Activated T-helper 2 cell treated with anti-CD3 and anti-CD28 coated beads, Interferon-gamma antibody, Interleukin-2, Interleukin-4, amounts not matched to agents 10 μg/mL and 5 μg/mL and 100 μg/mL, durations not matched to agents 14 hours and 24 hours and 36 hours (primary cell): Measurements from ENCODE around the gene F5. TPM values are rescaled to one million over a fixed set of nuclear protein-coding genes. Genes with fewer than 3 reads are reported as not detected.
A peak's percentile ranks its signal among the peaks of the same experiment; 100 is the strongest.
"Not testable (repeated sequence)": the region's sequence is repeated elsewhere in the genome, so short reads cannot be mapped to it uniquely, and the experiment has no call there.

Experiments
- DNase-seq: peaks from one replicate; pipeline ENCODE4 v3.0.0; 2021; ENCODE audit warnings: low spot score
- H3K27ac Mint-ChIP-seq: one replicate; pipeline ENCODE4 v1.8.0; 2021; ENCODE audit warnings: mixed read lengths
- H3K27me3 Mint-ChIP-seq: one replicate; pipeline ENCODE4 v1.8.0; 2021; ENCODE audit warnings: low read depth, mixed read lengths
- H3K36me3 Mint-ChIP-seq: one replicate; pipeline ENCODE4 v1.8.0; 2021; ENCODE audit warnings: low read depth, mixed read lengths
- H3K4me1 Mint-ChIP-seq: one replicate; pipeline ENCODE4 v1.8.0; 2021; ENCODE audit warnings: low read depth, mixed read lengths
- H3K4me3 Mint-ChIP-seq: one replicate; pipeline ENCODE4 v1.8.0; 2021; ENCODE audit warnings: low read depth, mild to moderate bottlenecking, moderate library complexity, mixed read lengths
- H3K9me3 Mint-ChIP-seq: one replicate; pipeline ENCODE4 v1.8.0; 2021; ENCODE audit warnings: mixed read lengths
- intact Hi-C: fragments of 100-400 bp; cut with micrococcal nuclease; formaldehyde crosslinking; loops from one replicate; pipeline ENCODE4 v1.15.1; 2023
- total RNA-seq: library from RNA; stranded (reverse); gene quantifications from 2 replicates; pipeline ENCODE4 v1.2.3, GENCODE V29; 2022

The F5 gene
- total RNA-seq, 1 donor from 2014 or later = 26.0 TPM

GRCh38 chr1:169509354-169509753, 76.9 kb downstream of the F5 start:
- intact Hi-C loops = no loop called here

GRCh38 chr1:169508432-169509338, 77.6 kb downstream of the F5 start:
- intact Hi-C loops = no loop called here

More at GRCh38 chr1:169509354-169509753, 76.9 kb downstream of the F5 start:
- H3K36me3 Mint-ChIP-seq = peaks cover 31% of the 10 kb centered on the region
- H3K4me1 Mint-ChIP-seq = peaks cover 8% of the 10 kb centered on the region
- H3K9me3 Mint-ChIP-seq = no peaks in the 10 kb centered on the region
- no peak for DNase-seq
- H3K27me3 Mint-ChIP-seq = no peaks in the 10 kb centered on the region
- no peak overlapping the region for H3K27ac Mint-ChIP-seq
- no peak overlapping the region for H3K4me3 Mint-ChIP-seq

GRCh38 chr1:169507413-169507812, 78.9 kb downstream of the F5 start:
- H3K36me3 Mint-ChIP-seq = peaks cover 17% of the 10 kb centered on the region
- no peaks in the 10 kb centered on the region for H3K27me3 Mint-ChIP-seq
- no peak overlapping the region for H3K27ac Mint-ChIP-seq
- DNase-seq = no peak
- no peak overlapping the region for H3K4me3 Mint-ChIP-seq
- intact Hi-C loops = no loop called here
- peaks cover 8% of the 10 kb centered on the region for H3K4me1 Mint-ChIP-seq
- H3K9me3 Mint-ChIP-seq = no peaks in the 10 kb centered on the region

More at GRCh38 chr1:169508432-169509338, 77.6 kb downstream of the F5 start:
- H3K9me3 Mint-ChIP-seq = no peaks in the 10 kb centered on the region
- peak overlapping the region; percentile 15 for H3K27ac Mint-ChIP-seq
- peaks cover 27% of the 10 kb centered on the region for H3K36me3 Mint-ChIP-seq
- no peaks in the 10 kb centered on the region for H3K27me3 Mint-ChIP-seq
- H3K4me3 Mint-ChIP-seq = peak overlapping the region; percentile 2
- no peak for DNase-seq
- peaks cover 8% of the 10 kb centered on the region for H3K4me1 Mint-ChIP-seq

- intact Hi-C loops, DNase-seq, H3K27ac Mint-ChIP-seq, H3K9me3 Mint-ChIP-seq, H3K4me3 Mint-ChIP-seq, H3K4me1 Mint-ChIP-seq, H3K27me3 Mint-ChIP-seq: not testable (repeated sequence)
- peaks cover 14% of the 10 kb centered on the region for H3K36me3 Mint-ChIP-seq
Measured at GRCh38 chr1:169503601-169504000, 82.7 kb downstream of the F5 start.

GRCh38 chr1:169499807-169500206, 86.5 kb downstream of the F5 start:
- H3K4me1 Mint-ChIP-seq = peaks cover 14% of the 10 kb centered on the region
- no peaks in the 10 kb centered on the region for H3K27me3 Mint-ChIP-seq

GRCh38 chr1:169497317-169497716, 89.0 kb downstream of the F5 start:
- H3K27ac Mint-ChIP-seq = no peak overlapping the region
- H3K36me3 Mint-ChIP-seq = peaks cover 14% of the 10 kb centered on the region
- DNase-seq = no peak
- H3K4me3 Mint-ChIP-seq = no peak overlapping the region
- H3K27me3 Mint-ChIP-seq = no peaks in the 10 kb centered on the region
- H3K4me1 Mint-ChIP-seq = peaks cover 20% of the 10 kb centered on the region
- H3K9me3 Mint-ChIP-seq = peaks cover 11% of the 10 kb centered on the region
- intact Hi-C loops = loop anchor here (10.0 kb wide), 1 partner anchor 1263 kb away; no protein-coding TSS in a partner anchor

More at GRCh38 chr1:169499807-169500206, 86.5 kb downstream of the F5 start:
- no peak overlapping the region for H3K27ac Mint-ChIP-seq
- H3K4me3 Mint-ChIP-seq = no peak overlapping the region
- H3K36me3 Mint-ChIP-seq = peaks cover 17% of the 10 kb centered on the region
- intact Hi-C loops = loop anchor here (10.0 kb wide), 1 partner anchor 1265 kb away; no protein-coding TSS in a partner anchor
- no peak for DNase-seq
- peaks cover 11% of the 10 kb centered on the region for H3K9me3 Mint-ChIP-seq

- Mint-ChIP-seq H3K9me3 (peaks cover 11% of the 10 kb centered on the region), H3K27me3 (no peaks in the 10 kb centered on the region), H3K36me3 (peaks cover 14% of the 10 kb centered on the region), H3K27ac (no peak overlapping the region), H3K4me3 (no peak overlapping the region), H3K4me1 (peaks cover 28% of the 10 kb centered on the region)
- intact Hi-C loops = loop anchor here (10.0 kb wide), 1 partner anchor 1261 kb away; no protein-coding TSS in a partner anchor
- DNase-seq = no peak
Measured at GRCh38 chr1:169495916-169496315, 90.4 kb downstream of the F5 start.

- H3K4me1 Mint-ChIP-seq = peaks cover 29% of the 10 kb centered on the region
- H3K4me3 Mint-ChIP-seq = no peak overlapping the region
- no peak for DNase-seq
- intact Hi-C loops = loop anchor here (10.0 kb wide), 1 partner anchor 1260 kb away; no protein-coding TSS in a partner anchor
- H3K27me3 Mint-ChIP-seq = no peaks in the 10 kb centered on the region
- peaks cover 9% of the 10 kb centered on the region for H3K36me3 Mint-ChIP-seq
- no peak overlapping the region for H3K27ac Mint-ChIP-seq
- peaks cover 11% of the 10 kb centered on the region for H3K9me3 Mint-ChIP-seq
Measured at GRCh38 chr1:169495046-169495775, 91.1 kb downstream of the F5 start.

GRCh38 chr1:169494343-169494742, 91.9 kb downstream of the F5 start:
- H3K36me3 Mint-ChIP-seq = peaks cover 9% of the 10 kb centered on the region
- peaks cover 31% of the 10 kb centered on the region for H3K4me1 Mint-ChIP-seq
- intact Hi-C loops = loop anchor here (10.0 kb wide), 1 partner anchor 1260 kb away; no protein-coding TSS in a partner anchor
- H3K27ac Mint-ChIP-seq = no peak overlapping the region
- no peaks in the 10 kb centered on the region for H3K27me3 Mint-ChIP-seq
- H3K9me3 Mint-ChIP-seq = peaks cover 11% of the 10 kb centered on the region
- no peak for DNase-seq
- no peak overlapping the region for H3K4me3 Mint-ChIP-seq

- peaks cover 39% of the 10 kb centered on the region for H3K4me1 Mint-ChIP-seq
- no peak for DNase-seq
- H3K9me3 Mint-ChIP-seq = peaks cover 6% of the 10 kb centered on the region
- intact Hi-C loops = loop anchor here (10.0 kb wide), 1 partner anchor 1258 kb away; no protein-coding TSS in a partner anchor
- peaks cover 5% of the 10 kb centered on the region for H3K36me3 Mint-ChIP-seq
- no peak overlapping the region for H3K4me3 Mint-ChIP-seq
- H3K27ac Mint-ChIP-seq = no peak overlapping the region
- no peaks in the 10 kb centered on the region for H3K27me3 Mint-ChIP-seq
Measured at GRCh38 chr1:169493251-169493650, 93.0 kb downstream of the F5 start.

GRCh38 chr1:169491845-169492281, 94.4 kb downstream of the F5 start:
- Mint-ChIP-seq H3K4me1 (peaks cover 48% of the 10 kb centered on the region), H3K36me3 (no peaks in the 10 kb centered on the region), H3K9me3 (no peaks in the 10 kb centered on the region), H3K27me3 (no peaks in the 10 kb centered on the region), H3K4me3 (no peak overlapping the region), H3K27ac (peak overlapping the region; percentile 38)
- DNase-seq = no peak
- intact Hi-C loops = loop anchor here (10.0 kb wide), 1 partner anchor 1257 kb away; no protein-coding TSS in a partner anchor

- peaks cover 62% of the 10 kb centered on the region for H3K4me1 Mint-ChIP-seq
- no peak overlapping the region for H3K27ac Mint-ChIP-seq
- H3K4me3 Mint-ChIP-seq = no peak overlapping the region
Measured at GRCh38 chr1:169488157-169488556, 98.1 kb downstream of the F5 start.

More at GRCh38 chr1:169488157-169488556, 98.1 kb downstream of the F5 start:
- Mint-ChIP-seq H3K36me3 (peaks cover 6% of the 10 kb centered on the region), H3K27me3 (no peaks in the 10 kb centered on the region), H3K9me3 (no peaks in the 10 kb centered on the region)
- intact Hi-C loops = loop anchor here (2.0 to 5.0 kb wide), 6 partner anchors 107 to 404 kb away; partner anchors contain the start of genes ATP1B1 and SCYL3
- DNase-seq = no peak
